Mesothelial cell of epicardium (in vitro differentiated cells): Measurements from ENCODE around the gene ODAPH. TPM values are rescaled to one million over a fixed set of nuclear protein-coding genes. Genes with fewer than 3 reads are reported as not detected.
A peak's percentile ranks its signal among the peaks of the same experiment; 100 is the strongest.
"Not testable (repeated sequence)": the region's sequence is repeated elsewhere in the genome, so short reads cannot be mapped to it uniquely, and the experiment has no call there.

ENCODE experiments used
- DNase-seq, 2 experiments: peaks; one replicate each; pipeline ENCODE4 v3.0.0; 2021; ENCODE audit warnings: low spot score in 2 of 2; ENCODE audit not compliant: unreplicated experiment in 2 of 2
- H3K27ac Mint-ChIP-seq: 2 replicates; pipeline ENCODE4 v1.8.0; 2021; ENCODE audit warnings: mixed read lengths
- H3K27me3 Mint-ChIP-seq: 2 replicates; pipeline ENCODE4 v1.8.0; 2021; ENCODE audit warnings: low read depth, mixed read lengths
- H3K36me3 Mint-ChIP-seq: 2 replicates; pipeline ENCODE4 v1.8.0; 2021; ENCODE audit warnings: mixed read lengths
- H3K4me1 Mint-ChIP-seq: 2 replicates; pipeline ENCODE4 v1.8.0; 2021; ENCODE audit warnings: mixed read lengths
- H3K4me3 Mint-ChIP-seq: 2 replicates; pipeline ENCODE4 v1.8.0; 2021; ENCODE audit warnings: mild to moderate bottlenecking, moderate library complexity, mixed read lengths
- H3K9me3 Mint-ChIP-seq: 2 replicates; pipeline ENCODE4 v1.8.0; 2021; ENCODE audit warnings: mixed read lengths
- total RNA-seq: library from RNA; stranded (reverse); gene quantifications from 3 replicates; pipeline ENCODE4 v1.2.1, GENCODE V29; 2021
- TF ChIP-seq, protein P1 (sequence below): fragments of 200-600 bp; sonication (generic); IDR thresholded peaks from one replicate; pipeline ENCODE4 v1.5.0; 2021; ENCODE audit warnings: antibody characterized with exemption; ENCODE audit not compliant: unreplicated experiment

The ODAPH gene, protein sequence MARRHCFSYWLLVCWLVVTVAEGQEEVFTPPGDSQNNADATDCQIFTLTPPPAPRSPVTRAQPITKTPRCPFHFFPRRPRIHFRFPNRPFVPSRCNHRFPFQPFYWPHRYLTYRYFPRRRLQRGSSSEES
- 0.35 to 1.1 TPM (median 0.57 TPM) in 3 replicates for total RNA-seq

DNA sequence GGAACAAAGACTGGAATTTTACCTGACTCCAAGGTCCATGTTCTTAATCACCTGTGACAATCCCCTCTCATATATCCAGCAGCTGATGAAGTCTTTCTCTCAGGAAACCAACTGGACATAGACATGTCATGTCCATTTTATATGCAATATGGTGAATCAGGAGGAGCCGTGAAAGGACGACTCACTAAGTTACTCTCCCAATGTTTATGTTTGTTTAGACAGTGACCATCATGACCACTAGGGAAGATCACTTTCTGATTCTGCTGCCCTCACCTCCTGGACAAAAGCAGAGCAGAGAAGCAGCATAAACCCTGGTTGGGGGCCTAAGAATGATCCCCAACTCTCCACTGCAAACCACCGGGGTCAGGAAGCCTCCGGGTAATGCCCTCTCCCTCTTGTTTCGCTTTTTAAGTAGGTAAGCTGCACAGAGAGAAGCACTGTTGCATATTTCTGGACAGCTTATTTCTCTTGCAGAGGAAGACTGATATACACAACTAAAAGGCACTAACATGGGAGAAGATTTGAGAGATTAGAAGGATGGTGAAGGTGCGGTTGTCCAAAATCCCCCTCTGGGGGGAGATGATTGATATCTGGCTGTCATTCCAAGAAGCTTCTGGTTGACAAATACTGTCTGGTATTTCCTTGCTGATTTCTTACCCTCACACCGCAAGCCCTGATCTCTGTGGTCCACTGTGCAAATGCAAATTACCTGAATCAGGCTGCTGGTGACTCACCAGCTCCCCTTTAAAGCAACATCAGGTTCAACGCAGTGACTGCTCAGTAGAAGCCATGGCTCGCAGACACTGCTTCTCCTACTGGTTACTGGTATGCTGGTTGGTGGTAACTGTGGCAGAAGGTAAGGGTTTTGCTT lies at the start of gene ODAPH:
Gene ODAPH (plus strand): TSS at position 773 of the 871 bp plus-strand sequence. CDS start 17 bp downstream, at position 790.
- no peak for DNase-seq
- H3K27me3 Mint-ChIP-seq = peaks cover 1% of the 10 kb centered on the region
- no peaks in the 10 kb centered on the region for H3K9me3 Mint-ChIP-seq
- no peak within 1 kb of the TSS for H3K27ac Mint-ChIP-seq
- TF ChIP-seq, protein P1, sequence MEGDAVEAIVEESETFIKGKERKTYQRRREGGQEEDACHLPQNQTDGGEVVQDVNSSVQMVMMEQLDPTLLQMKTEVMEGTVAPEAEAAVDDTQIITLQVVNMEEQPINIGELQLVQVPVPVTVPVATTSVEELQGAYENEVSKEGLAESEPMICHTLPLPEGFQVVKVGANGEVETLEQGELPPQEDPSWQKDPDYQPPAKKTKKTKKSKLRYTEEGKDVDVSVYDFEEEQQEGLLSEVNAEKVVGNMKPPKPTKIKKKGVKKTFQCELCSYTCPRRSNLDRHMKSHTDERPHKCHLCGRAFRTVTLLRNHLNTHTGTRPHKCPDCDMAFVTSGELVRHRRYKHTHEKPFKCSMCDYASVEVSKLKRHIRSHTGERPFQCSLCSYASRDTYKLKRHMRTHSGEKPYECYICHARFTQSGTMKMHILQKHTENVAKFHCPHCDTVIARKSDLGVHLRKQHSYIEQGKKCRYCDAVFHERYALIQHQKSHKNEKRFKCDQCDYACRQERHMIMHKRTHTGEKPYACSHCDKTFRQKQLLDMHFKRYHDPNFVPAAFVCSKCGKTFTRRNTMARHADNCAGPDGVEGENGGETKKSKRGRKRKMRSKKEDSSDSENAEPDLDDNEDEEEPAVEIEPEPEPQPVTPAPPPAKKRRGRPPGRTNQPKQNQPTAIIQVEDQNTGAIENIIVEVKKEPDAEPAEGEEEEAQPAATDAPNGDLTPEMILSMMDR = peak; percentile 17
- H3K4me1 Mint-ChIP-seq = peaks cover 39% of the 10 kb centered on the region
- no peaks in the 10 kb centered on the region for H3K36me3 Mint-ChIP-seq
- H3K4me3 Mint-ChIP-seq = no peak within 1 kb of the TSS

DNA sequence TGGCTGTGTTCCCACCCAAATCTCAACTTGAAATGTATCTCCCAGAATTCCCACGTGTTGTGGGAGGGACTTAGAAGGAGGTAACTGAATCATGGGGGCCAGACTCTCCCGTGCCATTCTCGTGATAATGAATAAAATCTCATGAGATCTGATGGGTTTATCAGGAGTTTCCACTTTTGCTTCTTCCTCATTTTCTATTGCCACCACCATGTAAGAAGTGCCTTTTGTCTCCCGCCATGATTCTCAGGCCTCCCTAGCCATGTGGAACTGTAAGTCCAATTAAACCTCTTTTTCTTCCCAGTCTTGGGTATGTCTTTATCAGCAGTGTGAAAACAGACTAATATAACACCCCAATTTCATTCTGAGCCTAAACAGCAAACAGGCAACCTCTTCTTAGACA lies 46.3 kb upstream of the ODAPH start:
- Mint-ChIP-seq H3K4me1 (peaks cover 17% of the 10 kb centered on the region), H3K36me3 (peaks cover 19% of the 10 kb centered on the region)
- not testable (repeated sequence) for H3K9me3 Mint-ChIP-seq, H3K27me3 Mint-ChIP-seq, H3K4me3 Mint-ChIP-seq, H3K27ac Mint-ChIP-seq, DNase-seq

DNA sequence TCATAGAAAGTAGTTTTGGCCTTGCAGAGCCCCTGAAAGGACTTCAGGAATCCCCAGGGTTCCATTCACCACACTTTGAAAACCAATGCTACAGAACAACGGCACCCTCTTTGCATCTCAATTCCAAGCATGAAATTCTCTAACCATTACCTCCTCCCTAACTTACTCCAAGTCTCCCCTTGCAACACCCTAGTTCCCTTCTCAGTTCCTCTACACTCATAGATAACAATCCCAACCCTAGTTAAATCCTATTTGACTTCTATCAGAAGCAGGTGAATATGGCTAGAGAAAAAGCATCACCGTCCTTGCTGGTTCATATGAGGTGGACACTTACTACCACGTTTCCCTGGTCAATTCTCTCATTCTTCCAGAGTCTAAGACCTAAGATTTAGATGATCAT lies 44.0 kb upstream of the ODAPH start:
- H3K36me3 Mint-ChIP-seq = peaks cover 12% of the 10 kb centered on the region
- DNase-seq = no peak
- TF ChIP-seq, protein P1 = no peak
- no peak overlapping the region for H3K27ac Mint-ChIP-seq
- no peaks in the 10 kb centered on the region for H3K9me3 Mint-ChIP-seq
- H3K4me3 Mint-ChIP-seq = no peak overlapping the region
- H3K4me1 Mint-ChIP-seq = peaks cover 31% of the 10 kb centered on the region
- no peaks in the 10 kb centered on the region for H3K27me3 Mint-ChIP-seq

DNA sequence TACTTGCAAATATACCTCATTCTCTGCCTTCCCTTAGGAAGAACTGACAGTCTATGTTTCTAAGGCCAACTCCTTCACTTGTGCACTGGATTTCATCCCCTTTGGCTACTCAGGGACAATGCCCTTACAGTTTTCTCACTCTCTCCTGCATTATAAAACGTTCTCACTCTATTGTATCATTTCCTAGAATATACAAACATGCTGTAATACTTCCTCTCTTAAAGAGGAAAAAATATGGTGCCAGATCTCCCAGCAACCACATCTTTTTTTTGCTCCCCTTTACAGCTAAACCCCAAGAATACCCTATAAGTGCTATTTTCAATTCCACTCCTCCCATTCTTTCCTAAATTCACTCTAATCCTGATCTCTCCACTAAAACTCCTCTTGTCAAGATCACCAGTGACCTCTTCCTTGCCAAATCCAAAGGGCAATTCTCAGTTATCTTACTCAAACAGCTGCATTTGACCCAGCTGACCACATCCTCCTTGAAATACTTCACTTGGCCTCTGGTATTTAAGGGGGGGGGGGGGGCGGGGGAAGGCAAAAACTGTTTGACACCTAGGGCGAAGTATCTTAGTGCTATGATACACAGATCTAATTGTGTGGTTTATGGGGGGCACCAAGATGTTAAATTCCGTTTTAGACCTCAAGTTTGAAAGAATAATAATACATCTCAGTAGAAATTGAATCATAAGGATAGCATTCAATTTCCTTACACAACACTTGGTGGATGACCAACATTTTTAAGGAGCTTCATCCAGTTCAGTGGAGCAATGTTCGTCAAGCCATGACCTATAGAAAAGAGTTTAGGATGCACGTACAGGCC lies 43.3 kb upstream of the ODAPH start:
- DNase-seq = no peak
- Mint-ChIP-seq H3K36me3 (peaks cover 10% of the 10 kb centered on the region), H3K27ac (peak overlapping the region; percentile 98), H3K4me1 (peaks cover 31% of the 10 kb centered on the region), H3K9me3 (no peaks in the 10 kb centered on the region), H3K4me3 (no peak overlapping the region), H3K27me3 (no peaks in the 10 kb centered on the region)
- TF ChIP-seq, protein P1 = no peak

DNA sequence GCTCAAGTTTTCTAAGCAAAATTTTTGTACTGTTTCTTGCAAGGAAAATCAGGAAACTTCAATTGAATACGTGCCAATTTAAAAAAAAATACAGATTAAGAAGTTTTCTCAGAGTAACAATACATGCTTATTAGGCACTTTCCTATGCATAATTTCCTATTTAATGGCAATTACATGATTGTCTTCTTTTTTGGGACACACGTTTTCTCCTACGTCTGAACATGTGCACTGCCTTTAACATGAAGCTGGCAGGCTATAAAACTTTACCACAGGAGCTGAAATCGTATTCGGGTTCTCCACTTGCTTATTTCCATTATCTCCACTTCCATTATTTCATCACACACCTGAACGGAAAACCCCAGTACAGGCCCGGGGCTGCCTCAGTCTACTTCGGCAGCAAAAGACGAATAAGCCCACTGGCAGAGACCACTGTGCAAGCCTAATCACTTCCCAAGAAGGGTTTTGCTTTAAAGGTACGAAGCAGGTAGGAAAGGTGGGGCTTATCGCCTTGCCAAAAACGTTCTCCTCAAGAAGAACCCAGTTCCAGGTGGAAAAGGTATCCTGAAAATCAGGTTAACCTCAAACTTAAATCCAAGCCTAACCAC lies 42.2 kb upstream of the ODAPH start:
- no peaks in the 10 kb centered on the region for H3K9me3 Mint-ChIP-seq
- TF ChIP-seq, protein P1 = no peak
- no peak for DNase-seq
- peaks cover 31% of the 10 kb centered on the region for H3K4me1 Mint-ChIP-seq
- peaks cover 18% of the 10 kb centered on the region for H3K36me3 Mint-ChIP-seq
- H3K4me3 Mint-ChIP-seq = no peak overlapping the region
- H3K27me3 Mint-ChIP-seq = no peaks in the 10 kb centered on the region
- H3K27ac Mint-ChIP-seq = peak overlapping the region; percentile 98
